ENCODE measurements around the gene NUP50. TPM values are rescaled to one million over a fixed set of nuclear protein-coding genes. Genes with fewer than 3 reads are reported as not detected.

The NUP50 gene
- total and polyA plus RNA-seq, 2 donors (not counting 1 experiment from before 2014, with no cell fraction given) = 9.1 to 105 TPM

GRCh38 chr22:45155050-45155840, 8.5 kb upstream of the NUP50 start:
- no peaks in the 10 kb centered on the region for H3K27me3 ChIP-seq (replicated peaks in 1 of 4; ENCODE audit: control extremely low read depth in 1 of 4, control insufficient read depth in 3 of 4, insufficient read depth in 4 of 4, low read length in 3 of 4)
- no peaks in the 10 kb centered on the region for H3K4me1 ChIP-seq (ENCODE audit: control insufficient read depth in 2 of 2, insufficient read depth in 2 of 2, low read length in 2 of 2)
- no peak overlapping the region for H3K4me2 ChIP-seq (replicated peaks; ENCODE audit: low read depth, low read length, poor library complexity, severe bottlenecking)
- H3K9me3 ChIP-seq (ENCODE audit: control extremely low read depth in 1 of 3, control insufficient read depth in 2 of 3, insufficient read depth in 1 of 3, low read length in 2 of 3) = no peaks in the 10 kb centered on the region
- POLR2A ChIA-PET = no interaction called here
- CTCF ChIA-PET = no interaction called here
- intact Hi-C loops (cut with micrococcal nuclease) = no loop called here
- H3K4me3 ChIP-seq (ENCODE audit: control extremely low read depth in 1 of 5, extremely low read depth in 1 of 5, insufficient read depth in 1 of 5, low read depth in 2 of 5, low read length in 4 of 5) = no peak overlapping the region
- H3K4me1 Mint-ChIP-seq = peaks cover 3% of the 10 kb centered on the region
- DNase-seq (no peak), ATAC-seq (ENCODE audit: low read depth) (no peak)
- H3K4me3 Mint-ChIP-seq = no peak overlapping the region
- H3K27ac Mint-ChIP-seq = no peak overlapping the region
- H3K27me3 Mint-ChIP-seq = no peaks in the 10 kb centered on the region
- no peak for TF ChIP-seq CTCF (IDR thresholded peaks at IDR 0.05)
- TF ChIP-seq EZH2 (IDR thresholded peaks at IDR 0.05; ENCODE audit: borderline replicate concordance, insufficient read depth, low read depth, low read length, poor library complexity, severe bottlenecking) = no peak
- peaks cover 3 to 15% of the 10 kb centered on the region in 2 experiments for H3K36me3 ChIP-seq (replicated peaks in 1 of 2; ENCODE audit: control extremely low read depth in 1 of 2, control insufficient read depth in 1 of 2, extremely low read depth in 1 of 2, insufficient read depth in 2 of 2, low read length in 1 of 2)
- H4K20me1 ChIP-seq (ENCODE audit: control insufficient read depth, insufficient read depth, low read length, poor library complexity, severe bottlenecking) = no peaks in the 10 kb centered on the region
- WGBS (ENCODE audit: insufficient coverage) = 90% methylated on average over 6 of the region's 9 CpGs
- H3K27ac ChIP-seq (ENCODE audit: low read length in 2 of 2) = no peak overlapping the region
- H2AFZ ChIP-seq (ENCODE audit: insufficient read depth, low read depth, low read length, poor library complexity, severe bottlenecking) = no peak overlapping the region
- H3K79me2 ChIP-seq (ENCODE audit: control insufficient read depth, insufficient read depth, low read length) = peaks cover 8% of the 10 kb centered on the region
- no peak overlapping the region for H3K9ac ChIP-seq (ENCODE audit: low read length)
- H3K9me3 Mint-ChIP-seq (ENCODE audit: insufficient read depth) = no peaks in the 10 kb centered on the region

- H3K27ac ChIP-seq (ENCODE audit: low read length in 2 of 2) = no peak overlapping the region
- H3K9ac ChIP-seq (ENCODE audit: low read length) = no peak overlapping the region
- H3K27me3 ChIP-seq (replicated peaks in 1 of 4; ENCODE audit: control extremely low read depth in 1 of 4, control insufficient read depth in 3 of 4, insufficient read depth in 4 of 4, low read length in 3 of 4) = no peaks in the 10 kb centered on the region
- H3K9me3 ChIP-seq (ENCODE audit: control extremely low read depth in 1 of 3, control insufficient read depth in 2 of 3, insufficient read depth in 1 of 3, low read length in 2 of 3) = no peaks in the 10 kb centered on the region
- ATAC-seq (ENCODE audit: low read depth) = no peak
- no peak for DNase-seq
- intact Hi-C loops (cut with micrococcal nuclease) = no loop called here
- no CpG with 5 or more reads among the region's 3 CpGs for WGBS (ENCODE audit: insufficient coverage)
- Mint-ChIP-seq H3K9me3 (ENCODE audit: insufficient read depth) (no peaks in the 10 kb centered on the region), H3K4me3 (no peak overlapping the region), H3K27me3 (no peaks in the 10 kb centered on the region), H3K27ac (no peak overlapping the region), H3K4me1 (peaks cover 17% of the 10 kb centered on the region)
- H2AFZ ChIP-seq (ENCODE audit: insufficient read depth, low read depth, low read length, poor library complexity, severe bottlenecking) = no peak overlapping the region
- H3K36me3 ChIP-seq (replicated peaks in 1 of 2; ENCODE audit: control extremely low read depth in 1 of 2, control insufficient read depth in 1 of 2, extremely low read depth in 1 of 2, insufficient read depth in 2 of 2, low read length in 1 of 2) = peaks cover 3 to 15% of the 10 kb centered on the region in 2 experiments
- POLR2A ChIA-PET = no interaction called here
- H3K79me2 ChIP-seq (ENCODE audit: control insufficient read depth, insufficient read depth, low read length) = peaks cover 18% of the 10 kb centered on the region
- H3K4me2 ChIP-seq (replicated peaks; ENCODE audit: low read depth, low read length, poor library complexity, severe bottlenecking) = no peak overlapping the region
- CTCF ChIA-PET = no interaction called here
- no peak for TF ChIP-seq EZH2 (IDR thresholded peaks at IDR 0.05; ENCODE audit: borderline replicate concordance, insufficient read depth, low read depth, low read length, poor library complexity, severe bottlenecking)
- H4K20me1 ChIP-seq (ENCODE audit: control insufficient read depth, insufficient read depth, low read length, poor library complexity, severe bottlenecking) = no peaks in the 10 kb centered on the region
- no peak overlapping the region for H3K4me3 ChIP-seq (ENCODE audit: control extremely low read depth in 1 of 5, extremely low read depth in 1 of 5, insufficient read depth in 1 of 5, low read depth in 2 of 5, low read length in 4 of 5)
- H3K4me1 ChIP-seq (ENCODE audit: control insufficient read depth in 2 of 2, insufficient read depth in 2 of 2, low read length in 2 of 2) = peaks cover 3 to 6% of the 10 kb centered on the region in 2 donors
These were observed 5.8 kb upstream of the NUP50 start for GRCh38 chr22:45157907-45158306.
